Epithelial cell of prostate (primary cell): ENCODE data around the gene ANO9.
A peak's percentile ranks its signal among the peaks of the same experiment; 100 is the strongest.

ENCODE experiments used
- DNase-seq: peaks from one replicate; pipeline ENCODE4 v3.0.0-alpha.2; 2011; ENCODE audit warnings: low read depth, low spot score
- H3K27ac ChIP-seq: fragments of 450-650 bp; 2 replicates; pipeline ENCODE4 v1.5.1; 2017; ENCODE audit warnings: mild to moderate bottlenecking

The ANO9 gene

DNA sequence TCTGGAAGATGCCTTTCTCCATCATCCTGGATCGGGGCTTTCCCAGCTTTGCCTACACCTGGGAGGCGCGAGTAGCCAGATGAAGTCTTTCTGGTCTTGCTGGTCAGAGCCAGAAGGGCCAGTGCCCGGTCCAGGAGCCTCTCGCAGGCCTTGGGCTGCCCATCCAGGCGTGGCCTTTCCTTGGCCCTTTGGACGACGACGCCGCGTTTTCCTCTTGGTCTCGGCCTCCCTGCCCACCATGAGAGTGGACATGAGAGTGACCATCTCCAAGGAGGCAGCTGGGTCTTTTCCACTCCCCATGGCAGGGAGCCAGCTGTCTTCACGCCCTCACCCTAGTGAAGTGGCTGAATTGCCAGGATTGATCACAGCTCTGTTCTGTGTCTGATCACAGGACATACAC, 11.8 kb upstream of the ANO9 start:
- H3K27ac ChIP-seq, result no peak overlapping the region
- DNase-seq, result no peak

DNA sequence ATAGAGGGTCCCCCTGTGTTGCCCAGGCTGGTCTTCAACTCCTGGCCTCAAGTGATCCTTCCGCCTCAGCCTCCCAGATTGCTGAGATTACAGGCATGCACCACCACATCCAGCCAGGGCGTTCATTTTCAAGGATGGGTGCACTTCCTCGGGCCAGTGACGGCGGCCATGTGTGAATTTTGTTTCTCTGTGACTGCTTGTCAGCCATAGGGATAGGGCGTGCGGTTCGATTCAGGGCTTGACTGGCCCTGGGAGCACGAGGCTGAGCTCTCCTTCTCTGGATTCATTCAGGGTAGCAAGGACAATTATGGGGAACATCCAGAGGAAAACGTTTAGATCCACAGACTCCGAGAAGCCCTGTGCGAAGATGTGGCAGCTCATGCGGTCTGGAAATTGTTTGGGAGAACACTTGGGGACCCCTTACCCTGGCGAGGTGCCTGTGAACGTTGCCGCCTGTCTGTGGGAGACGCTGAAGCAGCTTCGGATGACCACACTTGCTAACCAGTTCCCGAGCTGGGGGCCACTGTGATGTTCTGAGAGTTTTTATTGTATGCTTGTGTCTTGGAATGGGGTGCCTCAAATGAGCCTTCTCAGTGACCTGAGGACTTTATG, 11.2 kb upstream of the ANO9 start:
- DNase-seq, result no peak
- no peak overlapping the region for H3K27ac ChIP-seq

DNA sequence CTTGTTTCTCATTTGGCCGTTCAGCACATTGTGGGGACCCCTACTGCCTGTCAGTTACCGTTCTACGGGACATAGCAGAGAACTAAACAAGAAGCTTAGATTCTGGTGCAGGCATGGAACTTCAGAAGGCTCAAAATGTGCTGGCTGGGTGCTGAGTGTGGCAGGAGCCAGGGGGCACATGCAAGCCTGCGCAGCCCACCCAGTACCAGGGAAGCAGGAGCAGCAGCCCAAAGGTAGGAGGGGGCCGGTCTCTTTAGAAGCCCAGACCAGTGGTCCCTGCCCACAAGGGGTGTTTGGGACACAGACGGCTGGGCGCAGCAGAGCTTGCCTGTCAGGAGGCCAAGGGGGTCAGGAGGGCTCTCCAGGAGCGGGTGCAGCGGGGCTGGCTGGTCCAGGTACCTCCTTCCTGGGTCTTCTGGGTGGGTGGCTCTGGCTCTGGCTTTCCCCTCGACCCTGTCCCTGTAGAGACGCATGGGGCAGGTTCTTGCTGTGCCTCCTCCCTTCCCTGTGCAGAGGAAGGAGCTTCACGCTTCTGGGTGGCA, 10.5 kb upstream of the ANO9 start:
- DNase-seq, result no peak

DNA sequence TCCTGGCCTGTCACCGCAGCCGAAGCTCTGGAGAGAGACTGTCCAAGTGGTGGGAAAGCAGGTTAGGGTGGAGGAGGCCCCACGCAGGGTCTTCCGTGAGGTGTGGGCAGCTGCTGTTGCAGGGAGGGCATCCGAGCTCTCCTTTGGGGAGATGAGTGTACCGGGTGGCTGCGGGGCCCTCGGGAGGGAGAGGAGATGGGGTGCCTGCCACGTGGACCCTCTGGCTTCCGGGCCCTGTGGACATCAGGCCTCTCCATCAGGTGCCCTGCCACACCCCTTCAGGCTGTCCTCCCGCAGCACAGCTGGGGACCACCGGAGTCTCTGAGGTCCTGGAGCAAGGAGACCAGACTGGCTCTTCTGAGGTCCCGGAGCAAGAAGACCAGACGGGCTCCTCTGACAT, 9.9 kb upstream of the ANO9 start:
- no peak for DNase-seq
- no peak overlapping the region for H3K27ac ChIP-seq

More for the DNA sequence above, 10.5 kb upstream of the ANO9 start:
- no peak overlapping the region for H3K27ac ChIP-seq

DNA sequence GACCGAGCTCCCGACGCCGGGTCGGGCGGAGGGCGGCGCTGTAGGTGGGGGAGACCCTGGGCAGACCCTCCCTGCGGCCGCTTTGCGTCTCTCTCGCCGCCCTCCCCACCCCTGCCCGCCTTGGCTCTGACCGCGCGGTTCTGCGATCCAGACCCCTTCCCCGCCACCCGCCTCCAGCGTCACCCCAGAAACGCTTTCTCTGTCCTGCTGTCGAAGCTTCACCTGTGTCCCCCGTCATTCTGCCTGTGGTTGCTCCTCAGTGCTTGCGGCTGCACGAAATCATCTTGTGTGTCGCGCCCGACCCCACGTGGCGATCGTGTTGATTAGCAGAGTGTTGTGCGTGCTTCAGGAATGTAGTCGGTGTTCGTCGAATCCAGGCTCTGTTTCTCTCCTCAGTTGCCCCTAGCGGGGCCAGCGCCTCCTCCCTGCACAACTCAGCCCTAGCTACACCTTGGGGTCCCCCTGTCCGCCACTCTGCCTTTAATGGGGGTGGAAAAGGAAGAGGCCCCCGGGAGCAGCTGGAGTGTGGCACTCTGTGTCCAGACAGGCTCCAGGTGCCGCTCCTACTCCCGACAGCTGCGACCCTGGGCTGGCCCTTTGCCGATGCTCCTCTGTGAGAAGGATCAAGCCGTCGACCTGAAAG, 9.1 kb upstream of the ANO9 start:
- no peak overlapping the region for H3K27ac ChIP-seq
- DNase-seq, result peak; percentile 26

DNA sequence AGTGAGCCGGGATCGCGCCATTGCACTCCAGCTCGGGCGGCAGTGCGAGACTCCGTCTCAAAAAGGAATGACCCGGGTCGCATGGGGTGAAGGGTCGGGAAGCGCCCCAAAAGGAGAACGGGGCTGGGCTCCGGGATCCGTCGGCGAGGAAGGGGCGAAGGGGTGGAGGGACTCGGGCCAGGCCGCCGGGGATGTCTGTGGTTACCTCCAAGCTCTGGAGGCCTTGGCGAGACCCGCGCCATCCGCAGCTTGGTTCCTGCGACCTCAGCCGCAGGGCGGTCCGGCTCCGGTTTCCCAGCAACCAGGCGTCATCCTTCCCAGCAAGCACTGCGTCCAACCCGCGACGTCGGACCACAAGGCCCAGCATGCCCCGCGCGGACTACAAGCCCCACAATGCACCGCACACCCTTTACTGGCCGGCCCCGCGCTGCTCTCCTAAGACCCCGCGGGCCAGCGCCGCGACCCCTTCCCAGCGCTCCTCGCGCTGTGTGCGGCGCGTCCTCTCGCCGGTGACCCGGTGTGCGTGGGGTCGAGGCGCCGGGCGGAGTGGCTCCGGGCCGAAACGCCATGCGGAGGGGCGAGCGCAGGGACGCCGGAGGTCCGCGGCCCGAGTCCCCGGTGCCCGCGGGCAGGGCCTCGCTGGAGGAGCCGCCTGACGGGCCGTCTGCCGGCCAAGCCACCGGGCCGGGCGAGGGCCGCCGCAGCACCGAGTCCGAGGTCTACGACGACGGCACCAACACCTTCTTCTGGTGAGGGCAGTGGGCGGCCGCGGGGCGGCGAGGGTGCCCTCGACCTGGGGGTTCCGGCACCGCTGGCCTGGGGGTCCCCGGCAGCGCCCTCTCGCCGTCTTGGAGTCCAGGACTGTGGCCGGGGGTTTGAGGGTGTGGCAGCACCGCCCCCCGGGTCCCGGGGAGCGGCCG, 8.3 kb upstream of the ANO9 start, which contains the start of gene PTDSS2:
TSS of gene PTDSS2 (plus strand) at position 391 of the 920 bp plus-strand sequence. CDS start at position 568, 177 bp downstream.
- peak; percentile 75 for DNase-seq
- H3K27ac ChIP-seq, result peak within 1 kb of the TSS; percentile 85

DNA sequence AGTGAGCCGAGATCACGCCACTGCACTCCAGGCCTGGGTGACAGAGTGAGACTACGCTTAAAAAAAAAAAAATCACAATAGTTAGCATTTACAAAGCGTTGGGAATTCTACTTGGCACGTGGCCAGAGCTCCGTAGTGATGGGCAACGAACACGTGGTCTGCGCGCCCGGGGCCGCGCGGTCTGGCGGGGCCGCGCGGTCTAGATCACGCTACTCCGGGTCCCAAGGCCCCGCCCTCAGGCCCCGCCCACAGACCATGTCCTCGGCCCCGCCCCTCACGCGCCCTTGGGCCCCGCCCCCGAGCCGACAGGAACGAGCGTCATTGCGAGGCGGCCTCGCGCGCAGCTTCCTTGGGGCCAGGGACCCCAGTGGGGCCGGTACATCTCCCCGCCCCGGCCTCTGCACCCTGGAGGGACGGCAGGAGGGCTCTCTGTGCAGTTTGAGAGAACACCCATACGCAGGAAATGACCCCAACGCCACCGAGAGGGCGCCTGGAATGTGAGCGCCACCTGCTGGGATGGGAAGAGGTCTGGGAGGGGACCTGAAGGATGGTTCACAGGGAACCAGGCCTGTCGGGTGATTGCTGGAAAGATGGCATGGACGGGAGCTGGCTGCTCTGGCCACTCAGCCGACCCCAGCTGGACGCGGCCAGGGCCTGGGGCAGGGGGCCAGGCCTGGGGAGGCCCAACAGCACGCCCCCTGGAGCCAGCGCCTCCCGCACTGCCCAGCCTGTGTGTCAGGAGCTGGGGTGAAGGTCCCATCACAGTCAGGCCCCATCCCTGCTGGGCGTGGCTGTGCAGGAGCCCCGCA, 6.3 kb upstream of the ANO9 start:
- DNase-seq, result peak; percentile 36
- H3K27ac ChIP-seq, result peak overlapping the region; percentile 85

DNA sequence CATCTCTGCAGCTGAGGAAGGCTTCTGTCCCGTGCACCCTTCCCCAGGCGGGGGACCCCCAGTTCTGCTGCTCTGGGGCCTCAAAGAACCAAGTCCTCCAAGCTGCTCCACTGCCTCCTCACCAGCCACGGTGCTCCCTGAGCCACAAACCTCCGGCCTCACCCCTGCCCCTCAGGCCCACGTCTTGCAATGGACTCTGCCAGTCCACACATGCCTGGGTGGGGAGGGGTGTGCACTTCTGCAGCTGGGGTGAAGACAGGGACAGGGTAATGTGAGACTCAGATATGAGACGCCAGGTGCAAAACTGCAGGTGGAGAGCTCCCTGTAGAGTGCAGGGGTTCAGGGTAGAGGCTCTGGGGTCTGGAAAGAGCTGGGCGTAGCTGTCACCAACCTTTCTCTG, 5.1 kb upstream of the ANO9 start:
- H3K27ac ChIP-seq, result no peak overlapping the region
- DNase-seq, result peak; percentile 16

DNA sequence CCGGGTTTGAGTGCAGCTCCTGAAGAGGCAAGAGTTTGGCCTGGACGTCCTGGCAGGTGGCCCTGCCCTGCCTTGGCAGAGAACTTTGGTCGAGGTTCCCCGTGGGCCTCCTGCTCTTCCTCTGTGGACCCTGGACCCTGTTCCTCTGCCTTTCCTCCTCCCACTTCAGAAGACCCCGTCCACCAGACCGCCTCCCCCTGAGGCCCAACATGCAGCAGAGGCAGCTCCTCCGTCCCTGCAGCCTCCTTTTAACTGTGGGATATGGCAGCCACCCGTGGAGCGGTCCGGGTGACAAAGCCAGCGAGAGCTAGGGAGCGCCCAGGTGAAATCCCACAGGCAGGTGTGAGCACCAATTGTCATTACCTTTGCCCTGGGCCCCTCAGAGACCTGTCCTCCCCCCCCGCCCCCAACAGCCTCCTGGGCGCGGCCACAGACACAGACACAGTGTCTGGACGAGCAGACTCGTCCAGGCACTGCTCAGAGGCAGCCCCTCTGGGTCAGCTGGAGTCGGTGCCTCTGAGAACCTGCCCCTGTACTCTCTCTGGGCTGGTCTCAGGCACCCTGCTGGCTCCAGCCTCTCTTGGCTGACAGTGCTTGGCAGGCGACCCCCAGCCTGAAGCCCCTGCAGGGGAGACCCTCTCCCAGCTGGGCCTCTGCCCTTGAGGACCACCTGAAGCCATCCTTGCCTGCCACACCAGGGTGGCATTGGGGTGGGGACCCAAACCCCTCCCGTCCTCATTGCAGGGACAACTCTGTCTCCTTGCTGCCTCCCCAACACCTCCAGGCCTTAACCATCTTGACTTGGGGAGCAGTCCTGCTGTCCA, 4.2 kb upstream of the ANO9 start:
- H3K27ac ChIP-seq, result no peak overlapping the region
- no peak for DNase-seq

DNA sequence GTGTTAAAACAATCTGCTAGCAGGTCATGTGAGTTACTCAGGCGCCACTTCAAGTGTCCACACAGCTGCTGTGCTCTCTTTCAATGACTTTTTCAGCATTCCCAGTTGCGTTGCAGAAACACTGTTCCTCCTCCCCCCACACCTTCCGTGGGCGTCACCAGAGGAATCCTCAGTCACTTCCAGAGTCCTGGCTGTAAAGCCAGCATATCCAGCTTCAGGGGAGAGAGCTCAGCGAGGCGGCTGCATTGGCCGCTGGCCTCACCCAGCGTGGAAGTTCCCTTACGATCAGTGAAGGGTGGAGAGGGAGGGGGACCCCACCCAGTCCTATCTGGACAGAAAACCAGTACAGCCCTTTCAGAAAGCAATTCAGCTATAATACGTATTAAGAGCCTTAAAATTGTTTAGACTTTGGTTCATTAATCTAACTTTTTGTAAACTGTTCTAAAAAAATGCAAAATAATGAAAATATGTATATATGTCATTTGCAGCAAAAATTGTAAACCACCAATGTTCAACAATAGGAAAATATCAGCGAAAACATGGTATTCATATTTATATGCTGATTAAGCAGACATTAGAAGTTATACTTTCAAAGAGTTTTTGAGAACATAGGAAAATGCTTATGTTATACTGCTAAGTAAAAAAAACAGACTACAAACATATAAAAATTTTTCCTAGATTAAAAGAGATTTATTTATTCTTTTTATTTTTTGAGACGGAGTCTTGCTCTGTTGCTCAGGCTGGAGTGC, 2.8 kb upstream of the ANO9 start:
- no peak overlapping the region for H3K27ac ChIP-seq
- DNase-seq, result no peak

DNA sequence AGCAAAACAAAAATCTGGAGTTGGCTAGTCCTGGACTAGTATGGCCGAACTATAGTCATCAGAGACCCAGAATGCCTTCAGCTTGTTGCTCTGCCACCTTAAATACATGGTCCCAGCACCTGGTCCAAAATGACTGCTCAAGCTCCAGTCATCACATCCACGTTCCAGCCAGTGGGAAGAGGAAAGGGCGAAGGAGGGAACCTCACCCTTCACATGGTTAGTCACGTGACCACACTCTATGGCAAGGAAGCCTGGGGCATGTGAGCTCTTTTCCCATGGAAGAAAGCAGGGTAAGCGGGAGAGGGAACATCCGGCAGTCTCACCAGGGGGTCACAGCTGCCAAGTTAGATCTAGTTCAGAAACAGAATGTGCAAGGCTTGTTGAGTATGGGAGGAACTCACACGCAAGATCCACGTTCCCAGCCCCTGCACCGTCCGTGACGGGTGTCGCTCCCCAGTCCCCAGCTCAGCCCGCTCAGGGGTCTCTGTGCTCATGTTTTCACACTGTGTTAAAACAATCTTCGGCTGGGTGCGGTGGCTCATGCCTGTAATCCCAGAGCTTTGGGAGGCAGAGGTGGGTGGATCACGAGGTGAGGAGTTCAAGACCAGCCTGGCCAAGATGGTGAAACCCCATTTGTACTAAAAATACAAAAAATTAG, 1.9 kb upstream of the ANO9 start:
- no peak for DNase-seq
- H3K27ac ChIP-seq, result no peak overlapping the region

DNA sequence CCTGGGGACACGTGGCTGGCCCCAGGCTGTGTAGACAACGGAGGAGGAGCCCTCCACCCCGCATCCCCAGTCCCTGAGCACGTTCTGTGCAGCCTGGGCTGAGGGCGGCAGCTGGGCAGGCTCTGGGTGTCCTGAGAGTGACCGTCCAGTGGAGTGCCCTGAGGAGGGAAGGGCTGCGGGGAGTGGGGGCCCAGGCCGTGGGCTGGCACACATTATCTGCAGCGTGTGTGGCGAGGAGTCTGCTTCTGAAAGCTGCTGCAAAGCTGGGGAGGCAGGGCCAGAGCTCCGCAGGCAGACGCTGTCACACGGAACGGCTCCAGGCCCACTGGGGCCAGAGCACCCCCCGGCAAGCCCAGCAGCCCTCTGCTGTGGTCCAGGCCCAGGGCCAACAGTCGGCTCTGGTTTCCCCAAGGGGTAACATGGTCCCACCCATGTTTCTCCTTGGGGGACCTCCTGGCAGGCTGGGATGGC, 835 bp upstream of the ANO9 start:
- no peak for DNase-seq

DNA sequence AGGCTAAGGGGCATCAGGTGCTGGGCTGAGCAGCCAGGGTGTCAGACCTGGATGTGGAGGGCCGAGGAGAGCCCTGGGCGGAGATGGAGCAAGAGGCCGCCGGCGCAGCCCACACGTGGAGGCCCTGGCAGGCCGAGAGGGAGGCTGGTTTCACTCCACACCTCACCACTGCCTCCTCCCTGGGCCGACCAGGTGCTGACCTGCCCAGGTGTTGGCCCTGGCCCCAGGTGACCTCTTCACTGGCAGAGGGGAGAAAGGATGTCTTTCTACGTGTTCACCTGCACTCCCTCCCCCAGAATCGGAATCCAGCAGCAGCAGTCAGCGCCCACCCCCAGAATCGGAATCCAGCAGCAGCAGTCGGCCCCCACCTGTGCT, 781 bp downstream of the ANO9 start:
- no peak for DNase-seq
- no peak overlapping the region for H3K27ac ChIP-seq

More for the DNA sequence above, 835 bp upstream of the ANO9 start:
- H3K27ac ChIP-seq, result no peak overlapping the region

DNA sequence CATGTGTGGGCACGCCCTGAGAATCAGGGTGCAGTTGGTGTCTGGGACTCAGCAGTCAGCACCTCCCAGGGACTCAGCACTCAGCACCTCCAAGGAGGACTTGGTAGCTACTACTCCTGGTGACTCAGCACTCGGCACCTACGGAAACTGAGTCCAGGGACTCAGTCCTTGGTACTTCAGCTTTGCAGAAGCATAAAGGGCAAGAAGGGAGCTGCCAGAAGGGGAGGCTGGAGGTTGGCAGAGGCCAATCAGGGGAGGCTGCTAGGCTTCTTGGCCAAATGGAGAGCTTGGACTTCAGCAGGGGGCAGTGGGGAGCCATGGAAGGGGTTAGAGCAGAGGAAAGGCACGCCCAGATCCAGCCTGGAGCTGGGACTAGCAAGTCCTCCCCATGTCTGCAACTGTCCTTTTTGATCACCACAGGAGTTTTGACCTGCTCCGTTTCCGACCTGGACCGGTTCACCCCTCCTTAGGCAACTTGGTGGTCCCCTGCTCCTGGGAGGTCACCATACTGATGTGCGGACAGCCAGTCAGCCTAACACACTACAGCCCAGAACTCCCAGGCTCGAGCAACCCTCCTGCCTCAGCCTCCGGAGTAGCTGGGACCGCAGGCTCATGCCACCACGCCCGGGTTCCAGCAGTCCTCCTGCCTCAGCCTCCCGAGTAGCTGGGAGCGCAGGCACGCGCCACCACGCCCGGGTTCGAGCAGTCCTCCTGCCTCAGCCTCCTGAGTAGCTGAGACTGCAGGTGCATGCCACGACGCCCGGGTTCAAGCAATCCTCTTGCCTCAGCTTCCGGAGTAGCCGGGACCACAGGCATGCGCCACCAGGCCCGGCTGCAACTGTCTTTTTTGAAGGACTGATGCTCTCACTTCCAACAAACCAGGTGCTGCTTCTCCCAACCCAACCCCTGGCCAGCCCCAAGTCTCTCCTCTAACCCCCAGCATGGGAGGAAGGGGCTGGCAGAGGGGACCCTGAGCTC, 1.5 kb downstream of the ANO9 start:
- H3K27ac ChIP-seq, result no peak overlapping the region
- DNase-seq, result no peak

DNA sequence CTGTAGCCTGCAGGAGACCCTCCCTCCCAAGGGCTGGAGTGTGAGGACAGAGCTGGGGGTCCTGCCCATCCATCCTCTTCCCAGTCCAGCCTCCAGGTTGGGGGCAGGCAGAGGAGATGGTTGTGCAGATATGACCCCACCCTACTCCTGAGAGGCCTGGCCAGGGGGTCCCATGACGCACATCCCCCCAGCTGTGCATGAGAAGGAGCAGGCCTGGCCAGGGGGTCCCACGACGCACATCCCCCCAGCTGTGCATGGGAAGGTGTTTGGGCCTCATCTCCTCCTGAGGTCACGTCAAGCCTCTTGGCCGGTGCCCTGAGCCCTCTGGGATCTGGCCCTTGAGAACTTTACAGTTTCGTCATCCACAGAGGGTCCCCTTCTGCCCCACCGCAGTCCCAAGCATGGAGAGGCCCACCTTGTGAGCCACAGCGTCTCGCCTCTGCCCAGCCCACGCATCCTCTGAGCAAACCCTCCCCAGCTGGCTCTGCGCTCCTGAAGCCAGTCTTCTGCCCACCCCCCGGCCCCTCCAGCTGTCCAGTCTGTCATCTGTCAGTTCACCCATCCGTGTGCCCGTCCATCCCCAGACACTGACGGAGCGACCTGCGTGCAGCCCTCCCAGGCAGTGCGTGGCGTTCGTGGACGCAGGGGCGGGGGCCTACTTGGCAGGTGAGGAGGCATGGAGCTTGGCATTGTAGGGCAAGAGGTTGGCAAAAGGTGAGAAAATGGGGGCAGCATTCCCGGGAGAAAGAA, 2.3 kb downstream of the ANO9 start:
- no peak for DNase-seq

More for the DNA sequence above, 2.3 kb downstream of the ANO9 start:
- H3K27ac ChIP-seq, result no peak overlapping the region
